GM18873 (cell line): ENCODE data around the gene MXRA8.
"Not testable (repeated sequence)": the region's sequence is repeated elsewhere in the genome, so short reads cannot be mapped to it uniquely, and the experiment has no call there.

Experiments used
- ATAC-seq: cut with Tn5 transposase; IDR thresholded peaks from one replicate; pipeline ENCODE4 v1.9.1; 2021; ENCODE audit warnings: mild to moderate bottlenecking, moderate library complexity, moderate number of reproducible peaks; ENCODE audit not compliant: unreplicated experiment, low FRiP score

The MXRA8 gene

DNA sequence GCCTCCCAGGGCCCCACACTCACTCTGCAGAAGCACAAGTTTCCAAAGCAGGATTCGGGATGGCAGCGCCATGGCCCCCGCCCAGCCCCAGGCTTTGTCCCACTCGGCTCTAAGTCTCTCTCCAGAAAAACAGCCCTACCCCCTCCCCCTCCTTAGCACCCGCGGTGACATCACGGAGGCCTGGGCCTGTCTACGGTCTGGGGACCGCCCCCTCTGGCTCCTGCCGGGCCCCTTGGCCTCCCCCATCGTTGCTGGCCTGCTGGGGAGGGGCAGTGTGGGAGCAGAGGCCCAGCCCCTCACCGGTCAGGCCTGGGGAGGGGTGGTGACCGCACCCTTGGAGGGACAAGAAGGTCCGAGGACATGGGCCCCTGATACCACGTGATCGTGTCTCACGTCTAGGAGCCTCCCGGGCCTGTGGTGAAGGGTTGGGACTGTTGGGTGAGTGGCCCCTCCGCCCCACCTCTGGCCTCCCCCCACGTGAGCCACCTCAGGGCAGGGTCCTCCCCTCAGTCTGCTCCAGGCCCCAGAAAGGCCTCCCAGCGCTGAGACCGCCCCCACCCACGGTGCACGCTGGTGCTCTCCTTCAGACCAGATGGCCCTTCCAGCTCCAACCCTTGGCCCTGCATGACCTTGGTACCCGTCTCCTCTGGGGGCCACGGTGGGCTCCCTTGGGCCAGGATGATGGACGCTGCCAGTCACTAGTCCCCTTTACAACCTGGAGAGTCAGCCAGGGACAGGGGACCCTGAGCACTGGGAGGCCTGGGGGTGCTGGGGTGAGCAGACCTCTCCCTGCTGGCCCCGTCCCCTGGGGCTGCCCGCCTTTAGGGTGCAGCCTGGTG lies at the start of gene MXRA8:
TSS of gene MXRA8 (minus strand) at position 123 of the 839 bp plus-strand sequence. CDS start at position 72, 51 bp downstream.
- no peak for ATAC-seq

DNA sequence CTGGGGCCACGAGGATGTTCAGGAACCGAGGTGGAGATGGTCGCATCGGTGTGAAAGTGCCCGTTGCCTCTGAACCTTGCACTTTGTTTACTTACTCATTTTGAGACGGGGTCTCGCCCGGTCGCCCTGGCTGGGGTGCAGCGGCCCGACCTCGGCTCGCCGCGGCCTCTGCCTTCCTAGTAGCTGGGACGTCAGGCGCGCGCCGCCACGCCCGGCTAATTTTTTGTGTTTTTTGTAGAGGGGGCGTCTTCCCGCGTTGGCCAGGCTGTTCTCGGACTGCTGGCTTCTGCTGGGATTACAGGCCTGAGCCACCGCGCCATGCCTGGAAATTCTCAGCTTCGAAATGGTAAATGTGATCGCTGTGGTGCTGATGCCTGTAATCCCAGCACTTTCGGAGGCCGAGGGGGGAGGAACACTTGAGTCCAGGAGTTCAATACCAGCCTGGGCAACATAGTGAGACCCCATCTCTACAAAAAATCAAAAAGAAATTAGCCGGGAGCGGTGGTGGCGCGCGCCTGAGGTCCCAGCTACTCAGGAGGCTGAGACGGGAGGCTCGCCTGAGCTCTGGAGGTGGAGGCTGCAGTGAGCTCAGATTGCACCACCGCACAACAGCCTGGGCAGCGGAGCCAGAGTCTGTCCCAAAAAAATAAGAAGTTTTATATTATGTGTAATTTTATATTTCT lies 49.4 kb upstream of the MXRA8 start:
- peak; percentile 26 for ATAC-seq

GRCh38 chr1:1406821-1407635 lies 48.7 kb upstream of the MXRA8 start, which contains the start of gene MRPL20:
Gene MRPL20 (minus strand): TSS chr1:1407293. CDS start chr1:1407217, 76 bp downstream.
- peak; percentile 84 for ATAC-seq

DNA sequence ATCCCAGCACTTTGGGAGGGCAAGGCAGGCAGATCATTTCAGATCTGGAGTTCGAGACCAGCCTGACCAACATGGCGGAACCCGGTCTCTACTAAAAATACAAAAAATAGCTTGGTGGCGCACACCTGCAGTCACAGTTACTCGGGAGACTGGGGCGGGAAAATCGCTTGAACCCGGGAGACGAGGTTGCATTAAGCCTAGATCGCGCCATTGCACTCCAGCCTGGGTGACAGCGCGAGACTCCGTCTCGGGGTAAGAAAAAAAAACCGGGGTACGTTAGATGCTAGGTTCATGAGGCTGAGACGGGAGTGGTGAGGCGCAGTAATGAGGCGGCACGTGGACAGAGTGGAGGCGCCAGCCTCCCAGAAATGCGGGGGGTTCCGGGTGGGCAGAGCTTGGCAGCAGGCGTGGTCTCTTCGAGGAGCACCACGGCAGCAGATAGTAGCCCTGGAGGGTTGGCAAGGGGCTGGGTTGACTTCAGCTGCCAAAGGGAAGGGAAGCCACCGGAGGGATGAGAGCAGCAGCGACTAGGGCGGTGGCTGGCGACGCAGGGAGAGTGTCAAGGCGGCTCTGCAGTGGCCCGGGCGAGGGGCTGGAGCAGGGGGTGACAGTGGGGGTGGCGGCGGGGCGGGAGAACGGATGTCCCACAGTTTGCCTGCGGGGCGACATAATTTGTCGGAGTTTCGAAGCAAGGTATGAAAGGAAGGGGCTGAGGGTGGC lies 47.9 kb upstream of the MXRA8 start:
- no peak for ATAC-seq

GRCh38 chr1:1403653-1404052 lies 45.3 kb upstream of the MXRA8 start:
- ATAC-seq, result no peak

GRCh38 chr1:1402901-1403392 lies 44.6 kb upstream of the MXRA8 start:
- not testable (repeated sequence) for ATAC-seq

GRCh38 chr1:1402072-1402900 lies 43.9 kb upstream of the MXRA8 start:
- ATAC-seq, result no peak

DNA sequence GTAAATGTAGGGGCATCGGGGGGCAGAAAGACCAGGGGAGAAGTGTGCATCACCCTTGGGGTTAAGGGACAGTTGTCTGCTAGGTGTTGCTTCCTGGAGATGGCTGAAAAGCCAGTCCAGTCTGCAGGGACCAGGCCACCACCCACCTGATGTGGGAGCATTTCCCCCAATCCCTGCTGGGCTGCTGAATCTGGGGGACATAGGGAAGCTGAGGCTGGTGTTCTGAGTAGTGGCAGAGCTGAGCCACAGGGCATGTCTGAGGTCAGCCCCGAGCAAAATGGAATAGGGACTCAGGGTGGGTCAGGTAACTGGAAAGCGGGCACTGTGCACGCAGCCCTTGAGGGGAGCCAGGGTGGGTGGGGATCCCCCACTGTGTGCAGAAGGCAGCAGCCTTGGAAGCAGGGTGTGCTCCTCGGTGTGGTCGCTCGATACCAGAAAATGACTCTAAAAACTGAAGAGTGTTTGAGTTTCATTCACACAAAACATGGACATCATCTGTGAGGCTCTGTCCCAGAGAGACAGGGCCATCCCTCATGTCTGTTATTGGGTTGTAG lies 43.2 kb upstream of the MXRA8 start:
- ATAC-seq, result no peak

DNA sequence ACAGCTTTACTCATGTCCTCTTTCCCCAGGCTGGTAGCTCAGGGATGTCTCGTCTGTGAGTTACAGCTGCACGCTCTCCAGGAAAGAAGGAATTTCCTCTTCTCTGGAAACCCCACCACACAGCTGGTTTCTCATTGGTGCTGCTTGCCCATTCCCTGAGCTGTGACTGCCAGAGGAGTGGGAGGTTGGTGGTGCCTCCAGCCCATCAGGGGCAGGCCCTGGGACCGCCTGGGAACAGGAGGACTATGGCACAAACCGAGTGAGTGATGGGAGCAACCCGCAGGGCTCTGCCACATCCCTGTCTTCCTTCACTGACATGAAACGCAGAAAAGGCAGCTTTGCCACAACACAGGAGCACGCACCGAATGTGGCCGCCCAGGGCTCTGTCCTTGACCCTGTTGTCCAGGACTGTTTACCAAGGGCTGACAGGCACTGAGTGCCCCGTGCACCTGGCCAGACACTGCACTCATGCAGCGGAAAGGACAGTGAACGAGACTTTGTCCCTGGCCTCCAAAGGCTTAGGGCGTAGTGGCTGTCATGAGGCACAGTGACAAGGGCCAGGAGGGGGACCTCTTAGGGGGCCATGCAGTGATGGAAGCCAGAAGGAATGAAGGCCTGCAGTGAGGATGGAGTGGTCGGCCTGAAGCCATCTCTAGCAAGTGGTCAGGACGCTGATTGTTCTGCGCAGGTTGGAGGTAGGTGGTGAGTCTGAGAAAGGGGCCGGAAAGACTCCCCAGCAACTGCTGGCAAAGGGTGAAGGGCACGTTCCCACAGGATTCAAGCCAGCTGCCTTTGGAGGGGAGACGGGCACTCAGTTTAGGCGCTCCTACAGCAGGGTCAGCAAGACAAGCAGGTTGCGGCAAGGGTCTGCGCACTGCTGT lies 42.5 kb upstream of the MXRA8 start:
- ATAC-seq, result no peak

DNA sequence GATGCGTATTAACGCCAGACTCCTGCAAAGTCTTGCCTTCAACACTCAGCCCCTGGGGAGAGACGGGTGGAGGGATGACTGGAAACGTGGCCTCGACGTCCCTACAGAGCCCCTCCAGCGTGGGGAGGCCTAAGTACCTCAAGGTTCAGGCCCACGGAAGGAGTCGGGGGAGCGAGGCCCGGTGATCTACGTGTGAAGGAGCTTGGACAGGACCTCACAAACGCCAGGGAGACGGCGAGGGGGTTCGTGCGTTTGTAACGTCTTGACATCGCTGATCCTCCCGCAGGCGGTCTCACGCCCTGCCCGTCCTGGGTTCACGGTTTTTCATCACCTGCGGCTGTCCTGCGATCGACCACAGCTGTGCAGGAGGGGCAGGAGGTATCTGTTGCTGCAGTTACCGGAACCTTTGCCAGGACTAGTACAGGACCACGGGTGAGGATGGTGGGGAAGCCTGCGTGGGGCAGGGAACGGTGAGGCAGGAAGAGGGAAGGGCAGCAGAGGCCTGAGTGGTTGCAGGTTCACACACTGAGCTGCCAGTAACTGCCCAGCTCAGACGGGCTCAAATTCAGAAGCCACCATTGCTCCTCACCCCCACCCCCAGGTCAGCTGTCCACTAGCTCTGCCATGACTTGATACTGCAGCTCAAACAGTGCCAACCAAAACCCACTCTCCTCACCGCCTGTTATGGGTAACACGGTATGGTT lies 41.7 kb upstream of the MXRA8 start:
- peak; percentile 5 for ATAC-seq

GRCh38 chr1:1399187-1399871 lies 41.0 kb upstream of the MXRA8 start, which contains the start of gene CCNL2:
Gene CCNL2 (minus strand): TSS chr1:1399335. CDS start chr1:1399306, 29 bp downstream.
- ATAC-seq, result peak; percentile 79

DNA sequence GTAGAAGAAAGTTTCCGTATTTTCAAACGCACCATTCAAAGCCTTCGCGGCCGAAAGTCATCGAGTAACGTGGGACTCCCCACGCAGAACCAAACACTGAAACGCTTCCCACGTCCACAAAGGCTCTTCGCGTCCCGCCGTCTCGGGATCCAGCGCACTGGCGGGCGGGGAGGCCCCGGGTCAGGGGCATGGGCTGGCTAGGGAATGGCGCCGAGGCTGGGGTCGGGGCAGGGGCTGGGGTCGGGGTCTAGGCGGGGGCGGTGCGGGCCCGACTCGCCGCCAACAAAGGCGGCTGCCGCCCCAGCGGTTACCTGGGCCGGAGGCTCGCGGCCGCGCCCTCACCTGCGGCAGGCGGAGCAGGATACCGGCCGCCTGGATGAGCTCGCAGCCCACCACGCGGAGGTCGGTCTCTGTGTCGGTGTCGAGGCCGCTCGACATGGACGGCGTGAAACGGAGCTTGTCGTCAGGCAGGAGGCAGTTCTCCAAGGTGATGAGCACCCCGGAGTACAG lies 40.4 kb upstream of the MXRA8 start:
- ATAC-seq, result peak; percentile 21

DNA sequence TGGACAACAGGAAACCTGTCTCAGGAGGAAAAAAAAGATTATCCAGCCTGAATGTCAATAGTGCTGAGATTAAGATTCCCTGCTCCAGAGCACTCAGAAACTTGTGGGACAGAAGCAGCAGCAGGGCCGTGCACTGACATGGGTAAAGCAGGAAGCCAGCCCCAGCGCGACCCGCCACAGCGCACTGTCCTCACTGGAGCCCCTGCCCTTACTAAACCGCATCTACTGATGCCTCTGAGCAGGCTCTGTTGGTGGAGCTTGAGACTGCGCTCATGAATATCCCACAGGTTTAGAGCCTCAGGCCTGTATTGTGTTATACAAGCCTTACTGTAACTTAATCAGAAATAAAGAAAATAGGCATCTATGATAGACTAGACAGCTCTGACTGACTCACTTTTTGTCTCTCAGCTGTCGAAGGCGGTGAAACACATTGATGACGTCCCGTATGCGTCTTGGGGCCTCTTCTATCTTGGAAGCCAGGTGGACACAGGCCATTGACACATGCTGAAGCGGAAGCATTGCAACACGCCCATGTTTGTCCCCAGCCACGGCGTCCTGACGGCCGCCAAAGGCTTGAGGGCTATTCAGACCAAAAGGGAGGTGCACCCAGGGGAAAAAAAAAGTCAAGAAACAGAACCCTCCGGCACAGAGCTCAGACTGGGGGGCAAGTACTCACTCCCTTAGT lies 39.6 kb upstream of the MXRA8 start:
- no peak for ATAC-seq

DNA sequence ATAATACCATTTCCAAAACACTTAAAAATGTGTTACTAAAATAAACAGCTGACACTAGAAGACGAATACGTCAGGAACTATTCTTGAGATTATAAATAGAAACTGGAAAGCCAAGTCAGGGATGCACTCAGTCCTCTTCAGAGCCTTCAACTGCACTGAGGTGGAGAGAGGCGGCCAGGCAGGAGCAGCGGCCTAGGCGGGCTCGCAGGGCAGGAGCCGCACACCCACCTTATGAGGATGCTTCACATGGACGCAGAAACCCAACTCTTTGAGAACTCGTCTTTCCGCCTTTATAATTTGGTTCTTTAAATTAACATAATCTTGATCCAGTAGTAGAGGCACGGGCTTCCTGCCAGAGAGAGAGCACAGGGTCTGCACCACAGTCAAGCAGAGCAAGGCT lies 36.8 kb upstream of the MXRA8 start:
- no peak for ATAC-seq

DNA sequence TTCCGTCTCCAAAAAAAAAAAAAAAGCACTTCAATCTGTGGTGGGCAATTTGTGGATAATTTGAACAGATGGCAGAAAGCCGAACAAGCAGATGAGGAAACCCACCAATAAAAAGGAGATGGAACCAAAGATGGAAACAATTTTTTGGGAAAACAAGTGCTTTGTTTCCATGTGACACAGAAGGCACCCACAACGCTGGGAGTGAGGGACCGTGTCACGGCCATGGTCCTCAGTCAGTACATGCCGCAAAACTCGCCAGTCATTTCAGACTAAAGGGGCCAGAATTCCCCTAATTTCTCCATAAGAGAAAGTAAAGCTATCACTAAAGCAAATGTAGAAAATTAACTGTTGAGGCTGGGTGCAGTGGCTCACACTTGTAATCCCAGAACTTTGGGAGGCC lies 35.8 kb upstream of the MXRA8 start:
- ATAC-seq, result no peak

DNA sequence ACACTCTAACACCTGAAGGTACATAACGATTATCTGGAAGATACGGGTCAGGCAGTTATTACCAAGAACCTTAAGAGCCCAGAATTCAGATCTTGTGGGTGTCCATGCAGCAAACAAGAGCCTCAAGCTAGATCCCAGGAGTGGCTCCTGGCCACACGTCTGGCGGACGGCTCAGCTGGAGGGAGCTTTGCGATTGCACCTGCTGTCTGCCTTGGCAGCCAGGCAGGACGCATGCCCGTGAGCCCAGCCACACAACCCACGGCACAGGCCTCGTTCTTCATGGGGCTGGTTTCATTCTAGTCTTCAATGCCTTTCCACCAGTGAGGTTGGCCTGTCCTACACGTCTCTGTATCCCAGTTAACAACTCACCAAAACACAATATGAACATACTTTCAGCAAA lies 35.1 kb upstream of the MXRA8 start:
- ATAC-seq, result no peak
